Measurements from ENCODE around the gene OR10K1.
"Not testable (repeated sequence)": the region's sequence is repeated elsewhere in the genome, so short reads cannot be mapped to it uniquely, and the experiment has no call there.

OR10K1 gene

GRCh38 chr1:158461534-158461933 is at the start of gene OR10K1:
Gene OR10K1, plus strand, starts transcription at chr1:158461834. Its CDS starts 3,728 bp downstream, at chr1:158465562.
- DNase-seq (ENCODE audit: insufficient read length, low spot score), result no peak
- TF ChIP-seq, protein P1, sequence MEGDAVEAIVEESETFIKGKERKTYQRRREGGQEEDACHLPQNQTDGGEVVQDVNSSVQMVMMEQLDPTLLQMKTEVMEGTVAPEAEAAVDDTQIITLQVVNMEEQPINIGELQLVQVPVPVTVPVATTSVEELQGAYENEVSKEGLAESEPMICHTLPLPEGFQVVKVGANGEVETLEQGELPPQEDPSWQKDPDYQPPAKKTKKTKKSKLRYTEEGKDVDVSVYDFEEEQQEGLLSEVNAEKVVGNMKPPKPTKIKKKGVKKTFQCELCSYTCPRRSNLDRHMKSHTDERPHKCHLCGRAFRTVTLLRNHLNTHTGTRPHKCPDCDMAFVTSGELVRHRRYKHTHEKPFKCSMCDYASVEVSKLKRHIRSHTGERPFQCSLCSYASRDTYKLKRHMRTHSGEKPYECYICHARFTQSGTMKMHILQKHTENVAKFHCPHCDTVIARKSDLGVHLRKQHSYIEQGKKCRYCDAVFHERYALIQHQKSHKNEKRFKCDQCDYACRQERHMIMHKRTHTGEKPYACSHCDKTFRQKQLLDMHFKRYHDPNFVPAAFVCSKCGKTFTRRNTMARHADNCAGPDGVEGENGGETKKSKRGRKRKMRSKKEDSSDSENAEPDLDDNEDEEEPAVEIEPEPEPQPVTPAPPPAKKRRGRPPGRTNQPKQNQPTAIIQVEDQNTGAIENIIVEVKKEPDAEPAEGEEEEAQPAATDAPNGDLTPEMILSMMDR (IDR thresholded peaks at IDR 0.05; ENCODE audit: insufficient read depth, missing control alignments), result no peak
- no peak for FAIRE-seq

DNA sequence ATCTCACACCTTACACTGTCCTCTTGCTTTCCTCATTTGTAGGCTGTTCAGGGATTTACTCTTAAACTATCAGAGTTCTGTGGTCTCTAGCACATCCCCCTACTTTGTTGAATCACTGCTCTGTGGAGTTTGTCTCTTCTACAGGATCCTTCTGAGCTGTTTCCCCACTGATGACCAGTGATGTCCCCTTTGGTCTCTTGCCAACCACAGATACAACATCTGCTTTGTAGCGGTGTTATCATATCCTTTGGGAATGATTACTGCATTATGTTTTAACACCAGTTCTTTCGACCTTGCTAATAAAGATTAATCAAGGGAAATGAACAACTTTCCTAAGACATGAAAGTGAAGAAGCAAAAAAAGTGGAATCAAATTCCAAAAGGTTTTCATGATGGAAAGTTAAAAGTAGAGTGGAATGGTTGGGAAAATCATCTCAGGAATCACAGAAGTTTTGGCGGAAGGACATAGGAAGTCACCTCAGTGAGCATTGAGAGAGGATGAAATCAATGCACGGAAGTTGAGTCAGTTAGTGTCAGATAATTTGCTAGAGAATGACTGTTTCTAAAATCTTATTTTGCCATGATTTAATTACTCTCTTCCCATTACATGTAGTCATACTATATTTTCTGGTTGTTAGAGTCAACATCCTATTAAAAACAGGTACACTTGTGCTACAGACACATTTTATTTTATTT is 46.8 kb upstream of the OR10K1 start:
- DNase-seq (ENCODE audit: insufficient read length, low spot score) (no peak), FAIRE-seq (no peak)
- TF ChIP-seq, protein P1 (IDR thresholded peaks at IDR 0.05; ENCODE audit: insufficient read depth, missing control alignments), result no peak

DNA sequence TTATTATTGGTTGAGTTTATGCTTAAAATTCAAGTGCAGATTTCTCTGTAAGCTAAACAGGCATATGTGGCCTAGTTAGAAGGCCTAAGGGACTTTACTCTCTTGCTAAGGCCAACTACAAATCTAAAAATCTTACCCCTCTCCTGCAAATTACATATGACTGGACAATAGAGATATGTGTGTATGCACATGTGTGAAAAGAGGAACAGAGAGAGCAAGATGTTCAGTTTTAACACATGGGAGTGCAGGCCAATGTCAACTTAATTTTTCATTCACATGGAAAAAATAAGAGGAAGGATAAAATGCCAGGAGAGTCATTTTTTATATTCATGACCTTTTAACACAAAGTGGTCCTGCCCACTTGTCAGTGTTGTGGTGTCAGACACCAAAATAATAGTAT is 44.0 kb upstream of the OR10K1 start:
- FAIRE-seq, result no peak
- TF ChIP-seq, protein P1 (IDR thresholded peaks at IDR 0.05; ENCODE audit: insufficient read depth, missing control alignments), result no peak
- DNase-seq (ENCODE audit: insufficient read length, low spot score), result no peak

- TF ChIP-seq, protein P1 (IDR thresholded peaks at IDR 0.05; ENCODE audit: insufficient read depth, missing control alignments), result no peak
- FAIRE-seq (no peak), DNase-seq (ENCODE audit: insufficient read length, low spot score) (no peak)
Measured at GRCh38 chr1:158422212-158422611, 39.4 kb upstream of the OR10K1 start.

GRCh38 chr1:158425027-158425426 is 36.6 kb upstream of the OR10K1 start:
- DNase-seq (ENCODE audit: insufficient read length, low spot score) (no peak), FAIRE-seq (no peak)
- TF ChIP-seq, protein P1 (IDR thresholded peaks at IDR 0.05; ENCODE audit: insufficient read depth, missing control alignments), result no peak

- FAIRE-seq, result no peak
- DNase-seq (ENCODE audit: insufficient read length, low spot score), result no peak
- TF ChIP-seq, protein P1 (IDR thresholded peaks at IDR 0.05; ENCODE audit: insufficient read depth, missing control alignments), result no peak
Measured at GRCh38 chr1:158426137-158426536, 35.5 kb upstream of the OR10K1 start, which contains the start of gene OR10K2. Gene OR10K2, minus strand, starts transcription at chr1:158426237. Its CDS starts 5,371 bp downstream, at chr1:158420866.

DNA sequence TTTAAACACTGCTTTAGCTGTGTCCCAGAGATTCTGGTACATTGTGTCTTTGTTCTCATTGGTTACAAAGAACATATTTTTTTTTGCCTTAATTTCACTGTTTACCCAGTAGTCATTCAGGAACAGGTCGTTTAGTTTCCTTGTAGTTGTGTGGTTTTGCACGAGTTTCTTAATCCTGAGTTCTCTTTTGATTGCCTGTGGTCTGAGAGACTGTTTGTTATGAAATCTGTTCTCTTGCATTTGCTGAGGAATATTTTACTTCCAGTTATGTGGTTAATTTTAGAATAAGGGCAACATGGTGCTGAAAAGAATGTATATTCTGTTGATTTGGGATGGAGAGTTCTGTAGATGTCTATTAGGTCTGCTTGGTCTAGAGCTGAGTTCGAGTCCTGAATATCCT is 31.5 kb upstream of the OR10K1 start:
- not testable (repeated sequence) for FAIRE-seq; DNase-seq (ENCODE audit: insufficient read length, low spot score)

Data from D721Med (cell line).